NCI-H510A treated with DMSO at 0.1 percent for 48 hours (cell line): ENCODE measurements around the gene CRISP3.
A peak's percentile ranks its signal among the peaks of the same experiment; 100 is the strongest.
"Not testable (repeated sequence)": the region's sequence is repeated elsewhere in the genome, so short reads cannot be mapped to it uniquely, and the experiment has no call there.

Experiments
- DNase-seq: peaks from one replicate; lab custom pipeline; 2025; lab: John Stamatoyannopoulos, UW

Gene CRISP3

GRCh38 chr6:49744259-49744658 lies at the start of gene CRISP3:
CRISP3 (minus strand) TSS chr6:49744388; CDS start chr6:49744367, 21 bp downstream.
- peak; percentile 86 for DNase-seq

- no peak for DNase-seq
These were observed 46.2 kb upstream of the CRISP3 start for GRCh38 chr6:49790341-49790740.

GRCh38 chr6:49787176-49787575 lies 43.0 kb upstream of the CRISP3 start, which contains the start of gene PGK2:
PGK2 (minus strand) TSS chr6:49787285; CDS start chr6:49787187, 98 bp downstream.
- no peak for DNase-seq

GRCh38 chr6:49784272-49784671 lies 40.1 kb upstream of the CRISP3 start:
- no peak for DNase-seq

GRCh38 chr6:49782725-49783124 lies 38.5 kb upstream of the CRISP3 start:
- no peak for DNase-seq

GRCh38 chr6:49782293-49782692 lies 38.1 kb upstream of the CRISP3 start:
- no peak for DNase-seq

GRCh38 chr6:49776444-49776843 lies 32.3 kb upstream of the CRISP3 start:
- DNase-seq: no peak

- no peak for DNase-seq
These were observed 30.9 kb upstream of the CRISP3 start for GRCh38 chr6:49775043-49775442.

GRCh38 chr6:49772285-49772684 lies 28.1 kb upstream of the CRISP3 start:
- DNase-seq: no peak

GRCh38 chr6:49766762-49767161 lies 22.6 kb upstream of the CRISP3 start:
- no peak for DNase-seq

GRCh38 chr6:49764571-49765236 lies 20.5 kb upstream of the CRISP3 start:
- DNase-seq: no peak

GRCh38 chr6:49743429-49743828 lies 759 bp downstream of the CRISP3 start:
- no peak for DNase-seq

- DNase-seq: peak; percentile 49
These were observed 4.8 kb downstream of the CRISP3 start for GRCh38 chr6:49739423-49739822.

- no peak for DNase-seq
These were observed 8.1 kb downstream of the CRISP3 start for GRCh38 chr6:49736017-49736508.

GRCh38 chr6:49733680-49734079 lies 10.5 kb downstream of the CRISP3 start:
- DNase-seq: no peak

GRCh38 chr6:49732781-49733180 lies 11.4 kb downstream of the CRISP3 start:
- no peak for DNase-seq

GRCh38 chr6:49730251-49730650 lies 13.9 kb downstream of the CRISP3 start:
- DNase-seq: no peak

- not testable (repeated sequence) for DNase-seq
These were observed 20.3 kb downstream of the CRISP3 start for GRCh38 chr6:49723917-49724316.

GRCh38 chr6:49721297-49721696 lies 22.9 kb downstream of the CRISP3 start:
- DNase-seq: no peak

GRCh38 chr6:49720372-49720771 lies 23.8 kb downstream of the CRISP3 start:
- DNase-seq: no peak

- peak; percentile 74 for DNase-seq
These were observed 30.8 kb downstream of the CRISP3 start, which contains the start of gene CRISP2 for GRCh38 chr6:49713346-49713745. CRISP2 (minus strand) TSS chr6:49713543; CDS start chr6:49709196, 4,347 bp downstream.

- DNase-seq: no peak
These were observed 45.7 kb downstream of the CRISP3 start for GRCh38 chr6:49698478-49698877.

- no peak for DNase-seq
These were observed 50.7 kb downstream of the CRISP3 start for GRCh38 chr6:49693512-49693911.

GRCh38 chr6:49692534-49692933 lies 51.7 kb downstream of the CRISP3 start:
- no peak for DNase-seq
